Smooth muscle cell (in vitro differentiated cells): Measurements from ENCODE around the gene MEIG1. TPM values are rescaled to one million over a fixed set of nuclear protein-coding genes. Genes with fewer than 3 reads are reported as not detected.
"Not testable (repeated sequence)": the region's sequence is repeated elsewhere in the genome, so short reads cannot be mapped to it uniquely, and the experiment has no call there.

ENCODE experiments used
- DNase-seq: peaks from one replicate; lab custom pipeline; 2025; ENCODE audit not compliant: unreplicated experiment; lab: John Stamatoyannopoulos, UW
- H2AFZ ChIP-seq: fragments of 200-600 bp; sonication (generic); 2 replicates; pipeline ENCODE4 v1.6.0; 2016; ENCODE audit warnings: antibody characterized with exemption, low read depth, mild to moderate bottlenecking
- H3F3A ChIP-seq: fragments of 200-600 bp; sonication (generic); 2 replicates; pipeline ENCODE4 v1.6.0; 2017; ENCODE audit warnings: antibody characterized with exemption, low read depth
- H3K27ac ChIP-seq: fragments of 200-600 bp; sonication (generic); 2 replicates; pipeline ENCODE4 v1.5.1; 2016; ENCODE audit warnings: low read depth, mild to moderate bottlenecking
- H3K27me3 ChIP-seq: fragments of 200-600 bp; sonication (generic); 2 replicates; pipeline ENCODE4 v1.6.1; 2016; ENCODE audit warnings: low read depth, mild to moderate bottlenecking
- H3K36me3 ChIP-seq: fragments of 200-600 bp; sonication (generic); 2 replicates; pipeline ENCODE4 v1.5.1; 2016; ENCODE audit warnings: low read depth
- H3K4me1 ChIP-seq: fragments of 200-600 bp; sonication (generic); 2 replicates; pipeline ENCODE4 v1.5.1; 2016; ENCODE audit warnings: low read depth
- H3K4me2 ChIP-seq: fragments of 200-600 bp; sonication (generic); 2 replicates; pipeline ENCODE4 v1.6.0; 2016; ENCODE audit warnings: mild to moderate bottlenecking
- H3K4me3 ChIP-seq: fragments of 200-600 bp; sonication (generic); 2 replicates; pipeline ENCODE4 v1.5.1; 2016; ENCODE audit warnings: mild to moderate bottlenecking
- H3K79me2 ChIP-seq: fragments of 200-600 bp; sonication (generic); 2 replicates; pipeline ENCODE4 v1.6.0; 2016; ENCODE audit warnings: low read depth, mild to moderate bottlenecking
- H3K9ac ChIP-seq: fragments of 200-600 bp; sonication (generic); 2 replicates; pipeline ENCODE4 v1.6.0; 2016; ENCODE audit warnings: low read depth
- H3K9me3 ChIP-seq: fragments of 200-600 bp; sonication (generic); replicated peaks from 2 replicates; pipeline ENCODE4 v1.5.1; 2016; ENCODE audit warnings: low read depth
- H4K20me1 ChIP-seq: fragments of 200-600 bp; sonication (generic); 2 replicates; pipeline ENCODE4 v1.6.0; 2016; ENCODE audit warnings: low read depth
- CTCF ChIP-seq: fragments of 200-600 bp; sonication (generic); IDR thresholded peaks from 2 replicates; pipeline ENCODE4 v1.5.1; 2017; ENCODE audit warnings: borderline replicate concordance, mild to moderate bottlenecking, antibody characterized with exemption; ENCODE audit not compliant: insufficient read depth, poor library complexity, severe bottlenecking
- WGBS: methylation state at CpG from one replicate; pipeline ENCODE4 v1.1.7; 2016; ENCODE audit warnings: low lambda C conversion rate; 5-methylcytosine and 5-hydroxymethylcytosine counted together
- polyA plus RNA-seq: library from polyadenylated mRNA; unstranded; fragments of >200 nt; fragmentation: Nextera tagmentation; extraction: Ambion mirVana; gene quantifications from 2 replicates; pipeline ENCODE4 v1.2.1, GENCODE V29; 2016
- total RNA-seq: library from RNA; depleted of rRNA; stranded (reverse); fragments of >200 nt; gene quantifications from 2 replicates; pipeline ENCODE4 v1.2.3, GENCODE V29; 2014

The MEIG1 gene
- total and polyA plus RNA-seq, 2 experiments from 2014 or later = not detected

DNA sequence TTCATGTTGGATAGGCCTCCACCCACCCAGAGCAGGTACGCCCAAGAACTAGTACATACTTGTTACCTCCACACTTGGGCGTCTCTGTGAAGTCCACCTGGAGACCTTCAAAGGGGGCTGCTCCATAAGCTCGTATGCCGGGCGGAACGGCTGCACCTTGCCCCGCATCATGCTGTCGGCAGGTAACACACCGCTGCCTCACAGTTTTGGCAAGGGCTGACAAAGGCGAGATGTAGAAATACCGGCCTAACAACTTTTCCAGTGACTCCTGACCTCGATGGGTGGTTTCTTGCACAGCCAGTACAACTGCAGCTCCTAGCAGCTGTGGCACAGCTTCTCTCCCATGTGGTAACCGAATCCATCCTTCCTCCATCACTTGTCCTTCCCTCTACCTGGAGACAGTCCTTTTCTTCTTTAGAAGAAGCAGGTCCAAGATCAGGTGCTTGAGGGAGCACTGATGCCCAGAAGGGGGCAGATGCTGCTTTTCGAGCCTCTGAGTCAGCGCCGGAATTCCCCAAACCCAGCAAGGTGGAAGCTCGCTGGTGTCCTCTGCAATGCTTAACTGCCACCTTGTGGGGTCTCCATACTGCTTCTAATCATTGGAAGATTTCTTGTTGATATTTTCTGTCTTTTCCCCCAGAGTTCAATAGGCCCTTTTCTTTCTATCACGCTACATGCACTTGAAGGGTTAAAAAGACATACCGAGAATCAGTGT is 32.0 kb downstream of the MEIG1 start:
- H3K4me3 ChIP-seq, H3K36me3 ChIP-seq, H4K20me1 ChIP-seq, H3K4me2 ChIP-seq, H3K9me3 ChIP-seq, H3K9ac ChIP-seq, H3K27me3 ChIP-seq, H3K4me1 ChIP-seq, H2AFZ ChIP-seq, H3K27ac ChIP-seq, H3K79me2 ChIP-seq, DNase-seq, H3F3A ChIP-seq: not testable (repeated sequence)
- 69% methylated on average over 19 of the region's 19 CpGs for WGBS
- TF ChIP-seq CTCF = peak; percentile 17

DNA sequence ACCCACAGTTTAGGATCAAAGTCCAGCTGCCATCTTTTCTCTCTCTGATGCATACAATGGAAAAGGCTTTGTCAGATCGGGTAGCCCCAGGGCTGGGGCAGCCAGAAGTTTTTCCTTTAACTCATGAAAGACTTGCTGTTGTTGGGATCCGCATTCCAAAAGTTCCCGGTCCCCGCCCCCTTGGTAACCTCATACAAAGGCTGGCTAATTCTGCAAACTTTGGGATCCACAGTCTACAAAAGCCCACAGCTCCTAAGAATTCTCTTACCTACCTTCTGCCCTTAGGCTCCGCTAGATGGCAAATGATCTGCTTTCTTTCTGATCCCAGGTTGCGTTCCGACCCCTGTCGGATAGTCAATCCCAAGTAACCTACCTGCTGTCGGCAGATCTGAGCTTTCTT is 33.1 kb downstream of the MEIG1 start:
- H3K27ac ChIP-seq, H3K4me3 ChIP-seq, H3K79me2 ChIP-seq, H3K36me3 ChIP-seq, H3K4me1 ChIP-seq, H4K20me1 ChIP-seq, H3F3A ChIP-seq, H3K27me3 ChIP-seq, DNase-seq, H3K9ac ChIP-seq, H2AFZ ChIP-seq, H3K9me3 ChIP-seq, H3K4me2 ChIP-seq: not testable (repeated sequence)
- 80% methylated on average over 9 of the region's 9 CpGs for WGBS

- not testable (repeated sequence) for H3K27me3 ChIP-seq, H3K9ac ChIP-seq, H2AFZ ChIP-seq, H4K20me1 ChIP-seq, DNase-seq, H3K27ac ChIP-seq, H3F3A ChIP-seq, H3K36me3 ChIP-seq, H3K4me1 ChIP-seq, H3K9me3 ChIP-seq, H3K4me3 ChIP-seq, H3K4me2 ChIP-seq, H3K79me2 ChIP-seq
- WGBS = 72% methylated on average over 32 of the region's 32 CpGs
These were observed 34.6 kb downstream of the MEIG1 start for GRCh38 chr10:14993500-14994455.

DNA sequence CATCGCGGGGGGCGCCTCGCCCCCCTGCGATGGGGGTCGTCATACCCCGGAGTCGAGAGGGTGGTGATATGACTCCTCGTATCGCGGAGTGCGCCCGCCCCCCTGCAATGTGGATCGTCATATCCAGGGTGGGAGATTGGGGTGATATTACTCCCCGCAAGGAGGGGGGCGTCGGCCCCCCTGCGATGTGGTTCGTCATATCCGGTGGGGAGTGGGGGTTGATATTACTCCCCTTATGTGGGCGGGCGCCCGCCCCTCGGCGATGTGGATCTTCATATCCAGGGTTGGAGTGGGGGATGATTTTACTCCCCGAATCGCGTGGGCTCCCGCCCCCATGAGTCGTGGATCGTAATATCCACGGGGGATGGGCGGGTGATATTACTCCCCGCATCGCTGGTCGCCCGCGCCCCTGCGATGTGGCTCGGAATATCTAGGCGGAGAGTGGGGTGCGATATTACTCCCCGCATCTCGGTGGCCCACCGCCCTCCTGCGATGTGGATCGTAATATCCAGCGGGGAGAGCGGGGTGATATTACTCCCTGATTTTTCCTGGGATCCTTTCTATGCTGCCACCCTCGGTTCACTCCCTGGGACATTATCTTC is 36.9 kb downstream of the MEIG1 start:
- Histone ChIP-seq H3K79me2 (no peaks in the 10 kb centered on the region), H4K20me1 (no peaks in the 10 kb centered on the region), H3F3A (no peaks in the 10 kb centered on the region), H3K9ac (no peak overlapping the region), H3K4me3 (no peak overlapping the region), H3K9me3 (no peaks in the 10 kb centered on the region), H3K4me2 (no peak overlapping the region), H2AFZ (no peak overlapping the region), H3K27me3 (no peaks in the 10 kb centered on the region), H3K4me1 (no peaks in the 10 kb centered on the region), H3K36me3 (no peaks in the 10 kb centered on the region), H3K27ac (no peak overlapping the region)
- DNase-seq = no peak
- TF ChIP-seq CTCF = no peak
- 94% methylated on average over 48 of the region's 50 CpGs for WGBS

DNA sequence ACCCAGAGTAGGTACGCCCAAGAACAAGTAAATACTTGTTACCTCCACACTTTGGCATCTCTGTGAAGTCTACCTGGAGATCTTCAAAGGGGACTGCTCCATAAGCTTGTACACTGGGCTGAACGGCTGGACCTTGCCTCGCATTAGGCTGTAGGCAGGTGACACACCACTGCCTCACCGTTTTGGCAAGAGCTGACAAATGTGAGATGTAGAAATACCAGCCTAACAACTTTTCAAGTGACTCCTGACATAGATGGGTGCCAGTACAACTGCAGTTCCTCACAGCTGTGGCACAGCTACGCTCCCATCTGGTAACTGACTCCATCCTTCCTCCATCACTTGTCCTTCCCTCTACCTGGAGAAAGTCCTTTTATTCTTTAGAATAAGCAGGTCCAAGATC is 54.3 kb downstream of the MEIG1 start:
- H3K9me3 ChIP-seq, H3K79me2 ChIP-seq, DNase-seq, H3K27me3 ChIP-seq, H3K27ac ChIP-seq, H3K36me3 ChIP-seq, H4K20me1 ChIP-seq, H2AFZ ChIP-seq, H3K9ac ChIP-seq, H3K4me3 ChIP-seq, H3K4me2 ChIP-seq, H3F3A ChIP-seq, H3K4me1 ChIP-seq: not testable (repeated sequence)
- WGBS = 71% methylated on average over 5 of the region's 5 CpGs
